Suprapubic skin (tissue), 4 donors: ENCODE data around the gene PDCD6IP. TPM values are rescaled to one million over a fixed set of nuclear protein-coding genes. Genes with fewer than 3 reads are reported as not detected.

Experiments used
- DNase-seq, 2 donors: peaks; one replicate each; pipeline ENCODE4 v3.0.0-alpha.2; 2019; ENCODE audit warnings: low spot score in 2 of 2
- H3K27ac ChIP-seq: fragments of 200-600 bp; sonication (generic); one replicate; pipeline ENCODE4 v1.5.1; 2019
- H3K27me3 ChIP-seq: fragments of 200-600 bp; sonication (generic); one replicate; pipeline ENCODE4 v1.5.1; 2019
- H3K36me3 ChIP-seq: fragments of 200-600 bp; sonication (generic); one replicate; pipeline ENCODE4 v1.5.1; 2019
- H3K4me1 ChIP-seq: fragments of 200-600 bp; sonication (generic); one replicate; pipeline ENCODE4 v1.5.1; 2019
- H3K4me3 ChIP-seq: fragments of 200-600 bp; sonication (generic); one replicate; pipeline ENCODE4 v1.5.1; 2019; ENCODE audit warnings: mild to moderate bottlenecking
- H3K9me3 ChIP-seq: fragments of 200-600 bp; sonication (generic); one replicate; pipeline ENCODE4 v1.5.1; 2019
- EP300 ChIP-seq: sonication (generic); formaldehyde crosslinking; IDR thresholded peaks from one replicate; pipeline ENCODE4 v1.6.1; 2017; ENCODE audit warnings: antibody characterized with exemption
- POLR2A ChIP-seq, 2 donors: fragments of 450-650 bp; IDR thresholded peaks; one replicate each; pipeline ENCODE4 v1.6.1; 2017; ENCODE audit warnings: antibody characterized with exemption in 2 of 2, mild to moderate bottlenecking in 2 of 2, moderate library complexity in 2 of 2
- POLR2AphosphoS5 ChIP-seq, 3 donors: sonication (generic); formaldehyde crosslinking; IDR thresholded peaks; one replicate each; pipeline ENCODE4 v1.6.1; 2017; ENCODE audit warnings: antibody characterized with exemption in 3 of 3
- WGBS: methylation state at CpG from one replicate; pipeline ENCODE4 v1.1.5; 2018; 5-methylcytosine and 5-hydroxymethylcytosine counted together
- total RNA-seq, 4 donors: library from RNA; depleted of rRNA; stranded (reverse); fragments of >200 nt; gene quantifications; one replicate each; pipeline ENCODE4 v1.1.0, GENCODE V29; 2016
- TF ChIP-seq, protein P1 (sequence below), 2 donors: fragments of 200-600 bp in 1 of 2; fragments of 450-650 bp in 1 of 2; sonication (generic) in 1 of 2; IDR thresholded peaks; one replicate each; pipeline ENCODE4 v1.5.1; 2016 to 2019; ENCODE audit warnings: antibody characterized with exemption in 2 of 2, mild to moderate bottlenecking in 1 of 2, moderate library complexity in 1 of 2

The PDCD6IP gene
- total RNA-seq, 4 donors from 2014 or later: 117 to 174 (median 135) TPM

DNA sequence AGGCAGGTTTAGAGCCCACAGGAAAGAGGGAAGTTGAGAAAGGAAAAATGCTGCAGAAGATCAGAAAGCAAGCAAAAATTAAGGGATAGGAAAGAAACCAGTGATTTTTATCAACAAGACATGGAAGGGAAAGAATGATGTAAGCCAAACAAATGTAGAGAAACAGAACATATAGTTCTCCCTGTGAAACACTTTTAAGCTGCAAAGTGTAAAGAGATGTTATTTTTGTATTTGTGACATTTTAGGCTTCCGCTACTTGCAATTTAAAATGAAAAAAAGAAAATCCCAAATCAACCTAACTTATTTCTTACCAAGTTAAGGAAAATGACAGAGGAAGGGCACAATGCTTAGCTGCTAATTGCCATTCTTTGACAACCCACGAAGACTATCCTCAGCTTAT lies 111.6 kb downstream of the PDCD6IP start:
- Histone ChIP-seq H3K4me1 (no peaks in the 10 kb centered on the region), H3K36me3 (no peaks in the 10 kb centered on the region), H3K27me3 (no peaks in the 10 kb centered on the region), H3K4me3 (no peak overlapping the region), H3K9me3 (no peaks in the 10 kb centered on the region), H3K27ac (no peak overlapping the region)
- no peak for DNase-seq
- no peak for TF ChIP-seq EP300
- no peak for TF ChIP-seq POLR2AphosphoS5 (IDR thresholded peaks at IDR 0.05)
- TF ChIP-seq, protein P1, sequence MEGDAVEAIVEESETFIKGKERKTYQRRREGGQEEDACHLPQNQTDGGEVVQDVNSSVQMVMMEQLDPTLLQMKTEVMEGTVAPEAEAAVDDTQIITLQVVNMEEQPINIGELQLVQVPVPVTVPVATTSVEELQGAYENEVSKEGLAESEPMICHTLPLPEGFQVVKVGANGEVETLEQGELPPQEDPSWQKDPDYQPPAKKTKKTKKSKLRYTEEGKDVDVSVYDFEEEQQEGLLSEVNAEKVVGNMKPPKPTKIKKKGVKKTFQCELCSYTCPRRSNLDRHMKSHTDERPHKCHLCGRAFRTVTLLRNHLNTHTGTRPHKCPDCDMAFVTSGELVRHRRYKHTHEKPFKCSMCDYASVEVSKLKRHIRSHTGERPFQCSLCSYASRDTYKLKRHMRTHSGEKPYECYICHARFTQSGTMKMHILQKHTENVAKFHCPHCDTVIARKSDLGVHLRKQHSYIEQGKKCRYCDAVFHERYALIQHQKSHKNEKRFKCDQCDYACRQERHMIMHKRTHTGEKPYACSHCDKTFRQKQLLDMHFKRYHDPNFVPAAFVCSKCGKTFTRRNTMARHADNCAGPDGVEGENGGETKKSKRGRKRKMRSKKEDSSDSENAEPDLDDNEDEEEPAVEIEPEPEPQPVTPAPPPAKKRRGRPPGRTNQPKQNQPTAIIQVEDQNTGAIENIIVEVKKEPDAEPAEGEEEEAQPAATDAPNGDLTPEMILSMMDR (IDR thresholded peaks at IDR 0.05): no peak
- TF ChIP-seq POLR2A (IDR thresholded peaks at IDR 0.05): no peak
- WGBS: 84% methylated on average over 2 of the region's 2 CpGs

DNA sequence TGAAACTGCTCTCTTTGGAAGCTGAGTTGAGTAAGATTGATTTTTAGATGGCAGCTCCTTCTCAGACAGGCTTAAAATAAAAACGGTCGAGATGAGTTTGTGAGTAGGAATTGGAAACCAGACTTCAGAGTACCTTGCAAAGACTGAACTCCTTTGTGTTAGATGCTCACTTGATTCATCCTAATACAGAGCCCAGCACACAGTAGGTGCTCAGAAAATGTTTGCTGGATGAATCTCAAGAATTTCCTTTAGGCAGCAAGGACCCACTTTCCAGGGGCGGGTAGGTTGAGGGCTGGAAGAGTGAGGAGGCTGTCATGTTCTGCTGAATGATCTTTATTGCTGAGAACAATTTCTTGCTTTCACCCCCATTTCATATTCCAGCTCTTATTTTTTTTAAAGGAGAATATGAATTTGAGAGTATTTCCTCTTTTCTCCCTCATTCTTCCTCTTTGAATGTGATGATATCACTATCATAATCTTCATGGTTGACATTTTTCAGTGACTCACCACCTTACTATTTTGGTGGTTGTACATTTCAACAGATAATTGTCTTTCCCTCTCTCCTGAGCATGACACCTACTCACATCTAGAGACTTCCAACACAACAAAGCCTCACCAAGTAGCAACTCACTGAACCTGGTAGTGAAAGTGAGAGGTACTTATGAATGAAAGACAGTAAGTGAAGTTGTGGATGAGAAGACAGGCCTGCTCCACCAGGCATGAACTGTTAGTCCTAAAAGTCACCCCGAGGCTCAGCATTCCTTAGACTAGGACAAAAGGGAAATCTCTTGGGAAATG lies 113.3 kb downstream of the PDCD6IP start:
- no peak for TF ChIP-seq EP300
- TF ChIP-seq, protein P1 (IDR thresholded peaks at IDR 0.05): no peak
- TF ChIP-seq POLR2A (IDR thresholded peaks at IDR 0.05): no peak
- TF ChIP-seq POLR2AphosphoS5 (IDR thresholded peaks at IDR 0.05): no peak
- 92% methylated on average over 4 of the region's 4 CpGs for WGBS
- no peaks in the 10 kb centered on the region for H3K36me3 ChIP-seq
- no peaks in the 10 kb centered on the region for H3K4me1 ChIP-seq
- H3K27me3 ChIP-seq: no peaks in the 10 kb centered on the region
- no peak overlapping the region for H3K27ac ChIP-seq
- H3K9me3 ChIP-seq: no peaks in the 10 kb centered on the region
- no peak for DNase-seq
- no peak overlapping the region for H3K4me3 ChIP-seq

DNA sequence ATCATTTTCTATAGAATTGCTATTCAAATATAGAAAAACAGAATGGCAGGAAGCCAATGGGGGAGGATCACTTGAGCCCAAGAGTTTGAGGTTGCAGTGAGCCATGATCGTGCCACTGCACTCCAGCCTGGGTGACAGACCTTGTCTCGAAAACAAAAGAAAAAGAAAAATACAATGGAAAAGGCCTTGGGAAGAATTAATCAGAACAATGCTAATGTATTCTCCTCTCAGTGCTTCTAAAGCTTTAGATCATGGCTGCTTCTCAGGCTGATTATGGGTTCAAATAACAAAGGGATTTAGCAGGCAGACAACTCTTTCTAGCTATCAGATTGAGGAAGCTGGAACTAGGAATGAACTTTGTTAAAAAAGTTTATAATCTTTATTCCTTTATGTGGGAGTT lies 115.8 kb downstream of the PDCD6IP start:
- Histone ChIP-seq H3K4me1 (no peaks in the 10 kb centered on the region), H3K9me3 (no peaks in the 10 kb centered on the region), H3K27me3 (no peaks in the 10 kb centered on the region), H3K4me3 (no peak overlapping the region), H3K27ac (no peak overlapping the region), H3K36me3 (no peaks in the 10 kb centered on the region)
- TF ChIP-seq EP300: no peak
- TF ChIP-seq POLR2A (IDR thresholded peaks at IDR 0.05): no peak
- no peak for TF ChIP-seq POLR2AphosphoS5 (IDR thresholded peaks at IDR 0.05)
- TF ChIP-seq, protein P1 (IDR thresholded peaks at IDR 0.05): no peak
- WGBS: 87% methylated on average over 2 of the region's 2 CpGs
- no peak for DNase-seq

DNA sequence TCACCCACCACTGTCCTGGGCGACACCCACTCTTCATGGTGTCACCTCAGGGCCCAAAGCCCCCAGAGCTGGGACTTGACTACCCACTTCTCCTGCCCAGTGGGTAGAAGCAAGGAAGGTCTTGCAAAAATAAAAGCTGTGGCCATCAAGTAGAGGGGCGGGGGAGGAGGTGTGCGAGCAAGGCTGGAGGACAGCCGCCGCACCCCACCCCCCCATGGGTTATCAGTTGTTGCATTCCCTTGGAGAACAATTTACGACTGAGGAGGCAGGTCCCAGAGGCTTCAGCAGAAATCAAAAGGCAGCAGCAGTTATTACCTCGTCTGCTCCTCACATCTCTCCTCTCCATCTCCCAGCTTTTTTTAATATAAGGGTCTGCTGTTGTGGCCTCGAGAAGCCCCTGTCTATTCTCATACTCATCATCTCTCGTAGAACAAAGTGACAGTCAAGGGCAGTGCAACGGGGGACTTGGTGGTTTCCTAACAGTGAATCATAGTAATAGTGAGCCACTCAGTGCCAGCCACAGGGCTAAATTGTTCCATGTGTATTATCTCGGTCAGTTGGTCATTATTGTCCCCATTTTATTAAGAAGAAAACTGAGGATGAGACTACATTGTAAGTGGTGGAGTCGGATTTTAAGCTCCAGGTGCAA lies 116.4 kb downstream of the PDCD6IP start:
- H3K4me3 ChIP-seq: no peak overlapping the region
- H3K4me1 ChIP-seq: no peaks in the 10 kb centered on the region
- no peaks in the 10 kb centered on the region for H3K27me3 ChIP-seq
- DNase-seq: no peak
- no peaks in the 10 kb centered on the region for H3K36me3 ChIP-seq
- no peak overlapping the region for H3K27ac ChIP-seq
- 62% methylated on average over 12 of the region's 12 CpGs for WGBS
- no peak for TF ChIP-seq EP300
- TF ChIP-seq, protein P1 (IDR thresholded peaks at IDR 0.05): no peak
- no peak for TF ChIP-seq POLR2A (IDR thresholded peaks at IDR 0.05)
- TF ChIP-seq POLR2AphosphoS5 (IDR thresholded peaks at IDR 0.05): no peak
- no peaks in the 10 kb centered on the region for H3K9me3 ChIP-seq

DNA sequence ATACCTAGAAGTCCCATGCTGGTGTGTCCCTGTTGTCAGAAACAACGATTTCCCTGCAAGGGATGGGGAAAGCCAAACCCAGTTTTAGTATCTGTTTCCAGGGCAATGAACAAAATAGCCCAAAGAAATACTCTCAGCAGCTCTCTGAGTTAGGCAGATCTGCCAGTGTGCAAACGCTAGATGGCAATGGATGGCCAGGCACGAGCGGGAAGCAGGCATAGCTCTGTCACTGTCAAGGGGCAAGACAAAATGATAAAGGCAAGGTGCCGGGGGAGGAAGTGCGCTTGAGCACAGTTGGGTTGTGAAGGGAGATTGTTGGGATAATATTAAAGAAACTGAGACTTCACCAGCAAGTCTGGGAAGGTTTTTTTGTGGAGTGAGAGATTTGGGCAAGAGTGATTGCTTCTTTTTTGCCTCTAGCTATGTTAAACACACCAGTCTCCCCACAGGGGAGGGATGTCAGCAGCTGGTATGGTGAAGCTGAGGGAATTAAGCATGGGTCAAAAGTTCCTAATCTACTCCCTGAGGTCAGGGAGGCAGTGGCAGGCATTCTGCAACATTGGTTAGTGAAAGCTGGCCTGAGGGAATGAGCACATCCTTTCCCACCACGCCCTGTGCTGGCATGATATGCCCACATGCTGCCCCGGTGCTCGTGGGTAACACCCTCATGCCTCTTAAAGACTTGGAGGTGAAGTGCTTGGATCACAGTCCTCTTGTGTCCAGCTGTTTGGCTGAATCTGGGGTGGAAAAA lies 117.5 kb downstream of the PDCD6IP start:
- WGBS: 37% methylated on average over 9 of the region's 9 CpGs
- H3K4me3 ChIP-seq: no peak overlapping the region
- no peaks in the 10 kb centered on the region for H3K9me3 ChIP-seq
- no peaks in the 10 kb centered on the region for H3K4me1 ChIP-seq
- TF ChIP-seq POLR2A (IDR thresholded peaks at IDR 0.05) (no peak), EP300 (no peak), POLR2AphosphoS5 (IDR thresholded peaks at IDR 0.05) (no peak)
- TF ChIP-seq, protein P1 (IDR thresholded peaks at IDR 0.05): no peak
- no peak for DNase-seq
- H3K36me3 ChIP-seq: no peaks in the 10 kb centered on the region
- no peak overlapping the region for H3K27ac ChIP-seq
- H3K27me3 ChIP-seq: no peaks in the 10 kb centered on the region
